Fibroblast of the aortic adventitia (primary cell): ENCODE measurements around the gene WDR7. TPM values are rescaled to one million over a fixed set of nuclear protein-coding genes. Genes with fewer than 3 reads are reported as not detected.

Experiments used
- DNase-seq: peaks from one replicate; pipeline ENCODE4 v3.0.0-alpha.2; 2010; ENCODE audit warnings: low read depth
- H3K4me3 ChIP-seq: 2 replicates; pipeline ENCODE4 v1.5.1; 2011; ENCODE audit warnings: low read depth, mild to moderate bottlenecking, control low read depth, low read length, moderate library complexity
- total RNA-seq: library from RNA; depleted of rRNA; stranded (reverse); fragments of >200 nt; gene quantifications from 2 replicates; pipeline ENCODE4 v1.2.3, GENCODE V29; 2012; ENCODE audit warnings: low replicate concordance
- TF ChIP-seq, protein P1 (sequence below): IDR thresholded peaks from 2 replicates; pipeline ENCODE4 v1.5.1; 2011; ENCODE audit warnings: mild to moderate bottlenecking, low read length, control low read depth, inconsistent platforms; ENCODE audit not compliant: insufficient read depth

The WDR7 gene
- total RNA-seq, 1 donor: 24.0 TPM

DNA sequence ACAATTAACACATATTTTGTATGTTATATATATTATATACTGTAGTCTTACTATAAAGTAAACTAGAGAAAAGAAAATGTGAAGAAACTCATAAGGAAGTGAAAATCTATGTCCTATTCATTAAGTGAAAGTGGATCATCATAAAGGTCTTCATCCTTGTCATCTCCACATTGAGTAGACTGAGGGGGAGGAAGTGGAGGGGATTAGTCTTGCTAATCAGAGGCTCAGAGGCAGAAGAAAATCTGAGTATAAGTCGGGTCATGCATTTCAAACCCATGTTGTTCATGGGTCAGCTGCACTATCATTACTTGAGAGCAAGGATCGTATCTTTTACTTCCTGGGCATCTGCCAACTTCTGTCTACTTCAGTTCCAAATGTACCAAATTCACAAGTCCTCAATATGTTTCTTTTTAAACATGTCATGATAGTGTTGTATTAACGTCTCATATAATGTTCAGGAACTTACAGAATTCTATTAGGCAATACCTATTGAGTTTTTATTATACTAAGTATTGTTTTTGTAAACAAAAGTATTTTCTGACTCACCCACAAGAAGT, 286.8 kb downstream of the WDR7 start:
- peak; percentile 4 for DNase-seq
- TF ChIP-seq, protein P1, sequence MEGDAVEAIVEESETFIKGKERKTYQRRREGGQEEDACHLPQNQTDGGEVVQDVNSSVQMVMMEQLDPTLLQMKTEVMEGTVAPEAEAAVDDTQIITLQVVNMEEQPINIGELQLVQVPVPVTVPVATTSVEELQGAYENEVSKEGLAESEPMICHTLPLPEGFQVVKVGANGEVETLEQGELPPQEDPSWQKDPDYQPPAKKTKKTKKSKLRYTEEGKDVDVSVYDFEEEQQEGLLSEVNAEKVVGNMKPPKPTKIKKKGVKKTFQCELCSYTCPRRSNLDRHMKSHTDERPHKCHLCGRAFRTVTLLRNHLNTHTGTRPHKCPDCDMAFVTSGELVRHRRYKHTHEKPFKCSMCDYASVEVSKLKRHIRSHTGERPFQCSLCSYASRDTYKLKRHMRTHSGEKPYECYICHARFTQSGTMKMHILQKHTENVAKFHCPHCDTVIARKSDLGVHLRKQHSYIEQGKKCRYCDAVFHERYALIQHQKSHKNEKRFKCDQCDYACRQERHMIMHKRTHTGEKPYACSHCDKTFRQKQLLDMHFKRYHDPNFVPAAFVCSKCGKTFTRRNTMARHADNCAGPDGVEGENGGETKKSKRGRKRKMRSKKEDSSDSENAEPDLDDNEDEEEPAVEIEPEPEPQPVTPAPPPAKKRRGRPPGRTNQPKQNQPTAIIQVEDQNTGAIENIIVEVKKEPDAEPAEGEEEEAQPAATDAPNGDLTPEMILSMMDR: no peak
- no peak overlapping the region for H3K4me3 ChIP-seq

DNA sequence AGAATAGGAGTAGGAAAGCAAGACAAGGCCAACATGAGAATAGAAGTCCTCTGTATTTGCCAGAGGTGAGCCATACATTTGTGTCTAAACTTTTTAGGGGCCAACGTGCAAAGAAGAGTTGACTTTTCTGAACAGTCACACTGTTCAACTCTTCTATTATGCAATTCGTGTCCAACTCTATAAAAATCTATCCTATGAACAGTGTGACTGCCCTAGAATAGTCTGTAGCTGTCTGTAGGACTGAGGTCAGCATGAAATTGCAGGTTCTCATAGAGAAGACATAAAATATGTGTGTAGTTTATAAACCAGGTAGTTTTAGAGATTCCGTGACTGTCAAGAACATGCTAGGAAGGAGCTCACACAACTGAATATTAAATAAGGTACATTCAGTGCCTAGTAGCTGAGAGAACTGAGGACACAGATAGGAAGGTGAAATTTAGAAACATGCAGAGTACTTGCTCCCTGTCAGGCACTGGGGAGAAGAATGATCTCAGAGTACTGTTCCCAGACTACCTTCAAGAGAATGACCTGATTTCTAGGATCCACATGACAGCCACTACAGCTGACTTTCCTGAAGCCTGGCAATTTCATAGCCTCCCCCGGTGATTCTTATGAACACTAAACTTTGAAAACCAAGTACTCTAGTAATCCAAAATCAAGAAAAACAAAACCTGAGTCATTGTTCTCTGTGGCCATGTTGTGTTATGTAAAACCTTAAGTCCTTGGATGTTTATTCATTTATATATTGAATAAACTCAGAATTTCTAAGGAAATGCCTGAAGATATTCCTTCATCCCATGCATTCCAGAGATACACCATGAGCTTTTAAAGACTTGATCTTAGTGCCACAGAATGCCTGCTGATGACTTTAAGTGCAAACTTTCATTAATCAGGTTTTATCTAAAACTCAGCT, 294.3 kb downstream of the WDR7 start:
- TF ChIP-seq, protein P1: no peak
- no peak overlapping the region for H3K4me3 ChIP-seq
- peak; percentile 4 for DNase-seq

DNA sequence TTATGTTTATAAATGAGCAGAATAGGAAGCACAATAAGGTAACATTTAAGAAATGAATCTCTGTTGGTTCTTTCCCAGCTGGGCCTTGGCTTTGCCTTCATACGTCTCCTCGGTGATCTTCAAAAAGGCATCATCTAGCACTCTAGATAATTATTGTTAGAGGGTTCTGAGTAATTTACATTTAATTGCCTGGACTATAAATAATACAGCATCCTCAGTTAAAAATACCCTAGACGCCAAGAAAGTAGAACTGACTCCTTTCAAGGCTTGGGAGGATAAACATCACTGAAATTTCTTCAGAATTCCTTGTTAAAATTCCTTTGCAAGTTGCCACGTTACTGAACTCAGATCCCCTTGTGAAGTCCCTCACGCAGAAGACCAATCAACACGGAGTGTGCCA, 296.1 kb downstream of the WDR7 start:
- DNase-seq: no peak
- H3K4me3 ChIP-seq: no peak overlapping the region
- TF ChIP-seq, protein P1: no peak

DNA sequence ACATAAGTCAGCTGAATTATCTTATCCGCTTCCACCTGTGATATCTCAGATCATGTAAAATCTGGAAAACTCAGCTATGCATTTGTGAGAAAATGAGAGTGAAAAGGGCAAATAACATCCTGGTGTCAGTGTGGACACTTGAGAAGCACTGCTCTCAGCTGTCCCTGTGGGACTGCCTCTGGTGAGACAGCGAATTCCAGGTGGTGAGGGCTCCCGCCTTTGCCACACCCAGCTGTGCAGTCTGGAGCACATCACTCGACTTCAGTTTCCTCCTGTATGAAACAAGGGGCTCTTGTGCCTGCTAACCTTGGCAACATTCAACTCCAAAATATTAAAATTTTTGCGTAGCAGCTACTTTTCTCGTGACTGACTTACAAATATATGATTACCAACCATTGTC, 300.9 kb downstream of the WDR7 start:
- TF ChIP-seq, protein P1: no peak
- DNase-seq: no peak
- H3K4me3 ChIP-seq: no peak overlapping the region

DNA sequence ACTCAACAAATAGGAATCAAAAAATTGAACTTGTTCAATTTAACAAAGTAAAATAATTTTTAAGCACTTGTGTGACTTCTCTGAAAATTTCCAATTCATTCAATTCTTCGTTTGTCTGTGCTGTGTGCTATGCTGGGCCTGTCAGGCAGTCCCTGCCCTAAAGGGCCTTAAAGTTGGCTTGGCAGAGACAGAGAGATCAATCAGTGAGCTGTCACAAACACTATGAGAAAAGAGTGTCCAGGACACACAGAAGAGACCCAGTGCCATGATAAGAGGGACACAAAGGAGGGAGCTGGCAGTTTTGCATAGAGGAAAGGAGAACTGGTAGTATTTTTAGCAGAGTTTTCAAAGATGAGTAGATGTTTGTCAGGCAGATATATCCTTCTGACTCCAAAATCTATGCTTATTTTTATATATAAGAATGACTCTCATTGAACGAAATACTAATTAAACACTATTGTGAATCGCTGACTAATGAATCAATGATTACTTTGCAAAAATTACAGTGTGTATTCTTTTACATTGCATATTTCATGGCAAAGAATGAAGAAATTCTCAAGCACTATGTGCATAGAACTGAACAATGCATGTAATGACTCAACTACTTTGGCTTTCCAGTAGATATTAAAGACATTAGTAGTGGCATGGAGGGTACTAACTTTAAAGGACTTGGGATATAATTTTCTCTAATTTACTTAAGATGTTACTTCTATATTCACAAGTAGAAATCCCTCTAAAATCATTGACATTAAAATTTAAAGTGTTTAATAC, 302.5 kb downstream of the WDR7 start:
- TF ChIP-seq, protein P1: no peak
- no peak for DNase-seq
- no peak overlapping the region for H3K4me3 ChIP-seq

DNA sequence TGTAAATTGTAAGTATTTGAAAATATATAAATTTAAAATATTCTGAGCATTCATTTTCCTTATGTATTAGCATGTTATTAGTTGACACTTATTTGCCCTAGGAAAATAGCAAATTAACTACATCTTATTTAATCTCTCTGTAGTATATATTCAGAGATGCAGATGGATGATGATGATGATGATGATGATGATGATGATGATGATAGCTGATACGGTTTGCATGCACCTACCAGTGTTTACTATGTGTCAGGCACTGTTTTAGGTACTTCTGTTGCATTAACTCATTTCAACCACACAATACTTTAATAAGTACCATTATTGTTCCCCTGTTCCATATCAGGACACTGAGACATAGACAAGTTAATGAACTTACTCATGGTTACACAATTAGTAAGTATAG, 304.3 kb downstream of the WDR7 start:
- H3K4me3 ChIP-seq: no peak overlapping the region
- DNase-seq: no peak
- TF ChIP-seq, protein P1: no peak
